RWPE1 (cell line): ENCODE results near the gene AGMO.
A peak's percentile ranks its signal among the peaks of the same experiment; 100 is the strongest.

ENCODE experiments used
- CTCF ChIA-PET: fragments of 350-600 bp; sonication (Branson Sonifier 250); formaldehyde crosslinking; extraction: SDS; loops from one replicate; lab custom pipeline; 2021; lab: Yijun Ruan, JAX
- POLR2A ChIA-PET: fragments of 400-600 bp; formaldehyde crosslinking; extraction: SDS; loops from one replicate; lab custom pipeline; 2020; ENCODE audit warnings: antibody characterized with exemption; ENCODE audit not compliant: low non-redundant PET; lab: Yijun Ruan, JAX
- DNase-seq: peaks from one replicate; pipeline ENCODE4 v3.0.0; 2012; ENCODE audit warnings: low spot score
- H3K27ac ChIP-seq: fragments of 450-650 bp; 2 replicates; pipeline ENCODE4 v1.5.1; 2017
- TF ChIP-seq, protein P1 (sequence below): fragments of 450-650 bp; conservative IDR thresholded peaks from 2 replicates; pipeline ENCODE4 v1.5.1; 2017; ENCODE audit warnings: low read depth, mild to moderate bottlenecking

The AGMO gene

DNA sequence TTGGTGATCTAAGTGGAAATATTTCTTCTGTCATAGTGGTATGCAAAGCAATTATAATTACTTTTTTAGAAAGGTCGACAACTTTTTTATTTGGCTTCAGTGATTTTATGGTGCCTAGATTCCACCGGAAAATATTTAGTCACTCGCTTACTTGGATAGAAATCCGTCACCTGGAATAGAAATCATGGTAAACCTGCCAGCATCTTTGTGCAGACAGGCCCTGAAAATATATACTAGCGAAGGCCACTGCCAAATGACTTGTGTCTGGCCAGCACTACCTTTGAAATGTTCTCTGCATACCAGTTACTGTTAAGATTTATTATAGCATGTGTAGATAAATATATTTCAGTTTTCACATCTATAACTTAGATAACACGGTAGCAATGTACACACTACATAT, 226.4 kb downstream of the AGMO start:
- TF ChIP-seq, protein P1, sequence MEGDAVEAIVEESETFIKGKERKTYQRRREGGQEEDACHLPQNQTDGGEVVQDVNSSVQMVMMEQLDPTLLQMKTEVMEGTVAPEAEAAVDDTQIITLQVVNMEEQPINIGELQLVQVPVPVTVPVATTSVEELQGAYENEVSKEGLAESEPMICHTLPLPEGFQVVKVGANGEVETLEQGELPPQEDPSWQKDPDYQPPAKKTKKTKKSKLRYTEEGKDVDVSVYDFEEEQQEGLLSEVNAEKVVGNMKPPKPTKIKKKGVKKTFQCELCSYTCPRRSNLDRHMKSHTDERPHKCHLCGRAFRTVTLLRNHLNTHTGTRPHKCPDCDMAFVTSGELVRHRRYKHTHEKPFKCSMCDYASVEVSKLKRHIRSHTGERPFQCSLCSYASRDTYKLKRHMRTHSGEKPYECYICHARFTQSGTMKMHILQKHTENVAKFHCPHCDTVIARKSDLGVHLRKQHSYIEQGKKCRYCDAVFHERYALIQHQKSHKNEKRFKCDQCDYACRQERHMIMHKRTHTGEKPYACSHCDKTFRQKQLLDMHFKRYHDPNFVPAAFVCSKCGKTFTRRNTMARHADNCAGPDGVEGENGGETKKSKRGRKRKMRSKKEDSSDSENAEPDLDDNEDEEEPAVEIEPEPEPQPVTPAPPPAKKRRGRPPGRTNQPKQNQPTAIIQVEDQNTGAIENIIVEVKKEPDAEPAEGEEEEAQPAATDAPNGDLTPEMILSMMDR: no peak
- no peak for DNase-seq
- H3K27ac ChIP-seq: no peak overlapping the region
- CTCF ChIA-PET: no interaction called here
- POLR2A ChIA-PET: no interaction called here

DNA sequence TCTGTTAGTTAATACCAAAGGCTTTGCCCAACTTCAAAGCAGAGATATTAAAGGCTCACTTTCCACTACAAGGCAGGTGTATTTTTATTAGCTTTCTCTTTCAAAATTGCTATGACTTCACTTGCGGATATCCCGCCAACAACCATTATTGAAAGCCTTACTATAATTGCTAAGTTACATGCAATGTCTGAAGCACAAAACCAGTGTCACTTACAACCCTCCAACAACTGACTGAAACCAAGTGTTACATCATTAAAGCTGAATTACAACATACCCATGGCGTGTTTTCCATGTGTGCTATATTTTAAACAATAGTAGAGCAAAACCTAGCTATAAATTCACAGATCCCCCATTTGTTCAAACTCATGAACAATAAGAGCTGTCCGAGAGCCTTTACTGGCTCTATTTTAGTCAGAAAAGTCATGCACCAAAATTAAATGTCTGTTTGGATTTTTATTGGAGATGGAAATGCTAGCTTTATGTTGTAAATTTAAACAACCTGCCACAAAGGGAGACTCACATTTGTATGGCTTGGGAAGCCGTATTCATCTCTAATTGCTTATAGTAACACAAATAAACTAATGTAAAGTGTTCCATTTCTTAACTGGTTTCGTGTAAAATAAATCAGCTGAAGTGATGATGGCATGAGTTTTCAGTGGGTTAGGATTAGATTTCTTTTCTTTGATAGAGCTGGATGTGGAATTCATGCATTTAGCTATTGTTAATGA, 227.1 kb downstream of the AGMO start:
- ChIA-PET POLR2A (no interaction called here), CTCF (no interaction called here)
- no peak for DNase-seq
- TF ChIP-seq, protein P1: no peak
- H3K27ac ChIP-seq: no peak overlapping the region

DNA sequence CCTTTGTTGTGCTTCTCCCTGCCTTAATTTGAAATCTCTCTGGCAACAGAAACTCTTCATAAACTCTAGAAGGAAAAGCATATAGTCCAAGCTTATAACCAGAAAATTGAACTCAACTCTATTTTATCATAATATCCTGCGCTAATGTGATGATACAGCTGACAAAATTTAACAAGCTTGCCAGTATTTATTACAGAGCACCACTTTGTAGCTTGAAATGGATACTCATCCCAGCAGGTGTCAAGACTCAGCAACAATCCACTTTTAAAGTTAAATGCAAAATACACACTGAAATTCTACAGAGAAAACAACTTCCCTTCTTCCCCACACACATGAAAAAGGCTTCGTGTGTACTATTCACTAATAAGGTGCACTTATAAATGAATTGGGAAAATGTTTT, 228.9 kb downstream of the AGMO start:
- H3K27ac ChIP-seq: no peak overlapping the region
- TF ChIP-seq, protein P1: no peak
- ChIA-PET POLR2A (no interaction called here), CTCF (no interaction called here)
- no peak for DNase-seq

DNA sequence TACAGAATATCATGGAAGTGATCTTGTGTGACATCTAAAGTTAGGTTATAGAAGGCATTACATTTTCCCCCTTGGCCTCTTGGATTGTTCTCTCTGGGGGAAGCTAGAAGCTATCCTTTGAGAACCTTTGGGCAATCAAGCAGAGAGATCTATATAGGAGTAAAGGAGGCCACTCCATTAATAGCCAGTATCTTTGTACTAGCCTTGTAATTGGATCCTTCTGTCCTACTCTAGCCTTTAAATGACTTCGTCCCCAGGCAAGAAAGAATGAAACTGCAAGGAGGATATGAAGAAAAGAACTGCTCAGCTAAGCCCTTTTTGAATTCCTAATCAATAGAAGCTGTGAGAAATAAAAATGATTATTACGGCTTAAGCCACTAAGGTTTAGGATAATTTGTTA, 230.9 kb downstream of the AGMO start:
- TF ChIP-seq, protein P1: no peak
- CTCF ChIA-PET: no interaction called here
- POLR2A ChIA-PET: no interaction called here
- no peak for DNase-seq
- no peak overlapping the region for H3K27ac ChIP-seq

DNA sequence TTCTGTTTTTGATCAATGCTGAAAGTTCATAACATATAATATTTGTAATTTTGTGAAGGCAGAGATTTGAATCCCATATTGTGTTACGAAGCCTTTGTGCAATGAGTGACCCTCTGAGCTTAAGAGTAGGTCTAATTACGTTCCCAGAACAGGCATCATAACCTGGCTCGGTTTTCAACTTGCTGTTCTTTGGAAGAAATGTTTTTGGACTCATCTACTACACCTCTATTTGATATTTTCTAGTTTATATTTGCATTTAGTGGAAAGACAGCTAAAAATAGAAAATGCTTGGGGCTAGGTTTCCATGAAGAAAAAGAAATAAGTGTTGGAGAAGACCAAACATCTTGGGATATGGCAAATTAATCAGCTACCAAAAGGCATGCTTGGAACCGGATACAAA, 234.8 kb downstream of the AGMO start:
- TF ChIP-seq, protein P1: no peak
- ChIA-PET CTCF (interaction anchor here (0.7 kb wide), 1 partner anchor 385 kb away, joined by 3 read pairs; no protein-coding TSS in a partner anchor), POLR2A (no interaction called here)
- DNase-seq: no peak
- H3K27ac ChIP-seq: no peak overlapping the region

DNA sequence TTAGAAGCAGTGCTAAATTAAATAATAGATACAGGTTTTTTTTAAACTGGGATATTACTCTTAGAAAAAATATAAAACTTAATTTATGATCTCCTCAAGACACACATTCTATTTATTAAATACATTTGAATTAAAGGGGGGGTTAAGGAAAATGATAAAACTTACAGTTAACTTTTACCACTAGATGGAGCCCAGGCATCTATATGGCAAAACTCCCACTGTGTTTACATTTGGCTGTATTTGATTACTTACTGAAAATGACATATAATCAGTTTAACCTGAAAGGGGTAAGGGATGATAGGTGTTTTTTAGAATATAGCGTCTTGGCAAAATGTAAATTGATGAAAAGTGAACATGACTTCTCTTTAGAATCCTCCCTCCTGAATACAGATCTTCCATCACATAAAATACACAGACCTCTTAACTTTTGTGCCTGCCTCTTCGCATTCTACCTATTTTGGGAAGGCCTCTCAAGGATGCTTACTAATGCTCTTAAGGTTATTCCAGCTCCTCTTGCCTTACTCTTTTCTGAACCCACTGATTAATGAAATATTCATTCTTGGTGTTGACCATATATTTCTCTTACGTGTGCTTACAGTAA, 235.7 kb downstream of the AGMO start:
- DNase-seq: peak; percentile 10
- H3K27ac ChIP-seq: no peak overlapping the region
- TF ChIP-seq, protein P1: peak; percentile 63
- POLR2A ChIA-PET: no interaction called here
- CTCF ChIA-PET: no interaction called here
